Colon (tissue), 2 donors: ENCODE data around the gene ZNF274.
"Not testable (repeated sequence)": the region's sequence is repeated elsewhere in the genome, so short reads cannot be mapped to it uniquely, and the experiment has no call there.

ENCODE experiments used
- FAIRE-seq: peaks from 2 replicates; lab custom pipeline; 2012; peaks lifted over from hg19 to GRCh38; lab: Jason Lieb, UNC
- donor health status: control.
- donor health status: control.

ZNF274 gene

DNA sequence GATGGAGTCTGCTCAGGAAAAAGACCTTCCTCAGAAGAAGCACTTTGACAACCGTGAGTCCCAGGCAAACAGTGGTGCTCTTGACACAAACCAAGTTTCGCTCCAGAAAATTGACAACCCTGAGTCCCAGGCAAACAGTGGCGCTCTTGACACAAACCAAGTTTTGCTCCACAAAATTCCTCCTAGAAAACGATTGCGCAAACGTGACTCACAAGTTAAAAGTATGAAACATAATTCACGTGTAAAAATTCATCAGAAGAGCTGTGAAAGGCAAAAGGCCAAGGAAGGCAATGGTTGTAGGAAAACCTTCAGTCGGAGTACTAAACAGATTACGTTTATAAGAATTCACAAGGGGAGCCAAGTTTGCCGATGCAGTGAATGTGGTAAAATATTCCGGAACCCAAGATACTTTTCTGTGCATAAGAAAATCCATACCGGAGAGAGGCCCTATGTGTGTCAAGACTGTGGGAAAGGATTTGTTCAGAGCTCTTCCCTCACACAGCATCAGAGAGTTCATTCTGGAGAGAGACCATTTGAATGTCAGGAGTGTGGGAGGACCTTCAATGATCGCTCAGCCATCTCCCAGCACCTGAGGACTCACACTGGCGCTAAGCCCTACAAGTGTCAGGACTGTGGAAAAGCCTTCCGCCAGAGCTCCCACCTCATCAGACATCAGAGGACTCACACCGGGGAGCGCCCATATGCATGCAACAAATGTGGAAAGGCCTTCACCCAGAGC lies 29.6 kb downstream of the ZNF274 start:
- no peak for FAIRE-seq

DNA sequence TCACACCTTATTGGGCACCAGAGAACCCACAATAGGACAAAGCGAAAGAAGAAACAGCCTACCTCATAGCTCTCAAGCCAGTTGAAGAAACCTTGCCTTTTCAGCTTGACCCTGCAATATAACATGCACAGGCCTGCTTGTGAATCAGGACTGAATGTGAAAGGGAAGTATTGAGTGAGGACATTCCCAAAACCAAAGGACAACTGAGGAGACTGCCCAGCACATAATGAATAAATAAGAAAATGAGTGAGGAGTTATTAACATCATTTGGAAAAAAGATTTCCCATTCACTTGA lies 30.2 kb downstream of the ZNF274 start:
- no peak for FAIRE-seq

GRCh38 chr19:58217069-58217481 lies 34.2 kb downstream of the ZNF274 start:
- FAIRE-seq: no peak

GRCh38 chr19:58217607-58218391 lies 34.9 kb downstream of the ZNF274 start:
- FAIRE-seq: no peak

- no peak for FAIRE-seq
Measured at GRCh38 chr19:58218899-58219298, 36.0 kb downstream of the ZNF274 start.

DNA sequence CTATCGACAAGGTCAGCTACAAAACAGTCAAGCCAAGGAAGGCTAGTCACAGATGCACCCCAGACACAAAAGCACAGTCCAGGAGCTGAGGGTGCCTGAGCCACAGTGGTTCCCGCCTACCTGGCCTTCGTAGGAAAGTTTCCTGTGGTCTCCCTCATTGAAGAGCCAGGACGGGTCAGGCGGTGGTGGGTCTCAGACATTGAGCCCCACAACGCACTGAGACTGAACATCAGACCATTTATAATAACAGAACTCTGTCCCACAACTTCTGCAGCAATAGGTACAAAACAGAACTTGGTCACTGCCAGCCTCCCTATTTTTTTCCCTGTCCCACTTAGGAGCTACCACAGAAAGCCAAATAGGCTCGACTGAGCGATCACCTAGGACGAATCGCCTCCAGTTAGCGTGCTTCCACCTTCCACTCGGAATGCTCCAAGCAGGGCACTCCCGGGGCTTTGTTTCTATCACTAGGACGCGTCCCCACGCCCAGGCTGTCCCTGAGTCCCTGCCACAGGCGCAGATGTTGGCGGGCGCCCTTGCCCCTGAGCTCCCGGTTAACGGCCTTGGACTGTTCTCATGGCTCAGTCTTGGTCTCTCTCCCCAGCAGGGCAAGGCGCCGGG lies 45.2 kb downstream of the ZNF274 start:
- FAIRE-seq: no peak

- FAIRE-seq: no peak
Measured at GRCh38 chr19:58228585-58229254, 45.9 kb downstream of the ZNF274 start, which contains the start of gene ZNF544. Gene ZNF544, plus strand, starts transcription at chr19:58228914. Its CDS starts 15,110 bp downstream, at chr19:58244024.

DNA sequence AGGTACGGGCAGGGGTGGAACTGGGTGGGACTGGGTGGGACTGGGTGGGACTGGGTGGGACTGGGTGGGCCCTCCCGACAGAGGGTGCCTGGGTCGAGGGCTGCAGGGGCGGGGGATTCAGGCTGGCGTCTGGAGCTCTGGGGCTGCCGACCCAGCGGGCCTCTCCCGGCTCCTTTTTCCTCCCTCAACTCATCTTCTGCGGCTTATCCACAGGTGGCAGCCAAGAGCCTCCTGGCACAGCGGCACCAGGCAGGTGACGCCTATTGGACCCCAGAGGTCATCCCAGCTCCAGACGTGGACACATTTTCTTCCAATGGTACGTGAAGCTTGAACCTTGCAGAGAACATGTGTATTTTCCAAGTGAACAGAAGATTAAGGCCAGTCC lies 46.4 kb downstream of the ZNF274 start:
- no peak for FAIRE-seq

- no peak for FAIRE-seq
Measured at GRCh38 chr19:58237324-58237723, 54.5 kb downstream of the ZNF274 start.

GRCh38 chr19:58243351-58243750 lies 60.5 kb downstream of the ZNF274 start:
- FAIRE-seq: no peak

DNA sequence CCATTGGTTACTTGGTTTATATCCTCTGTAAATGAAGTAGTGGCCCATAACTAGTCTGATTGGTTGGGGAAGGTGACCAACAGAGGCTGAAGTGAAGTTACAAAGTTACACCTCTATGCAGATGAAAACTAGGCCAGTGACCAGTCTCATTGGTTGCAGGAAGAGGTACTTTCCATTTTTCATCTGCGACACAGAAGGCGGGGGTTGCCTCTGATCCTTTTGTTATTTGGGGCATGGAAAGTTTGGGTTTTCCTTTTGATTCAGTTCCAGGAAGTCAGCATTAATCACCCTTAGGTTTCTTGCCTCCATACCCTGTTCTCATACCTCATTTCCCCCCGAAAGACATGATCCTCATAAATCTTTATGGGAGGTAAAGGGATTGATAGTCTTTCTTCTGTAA lies 66.0 kb downstream of the ZNF274 start:
- FAIRE-seq: no peak

DNA sequence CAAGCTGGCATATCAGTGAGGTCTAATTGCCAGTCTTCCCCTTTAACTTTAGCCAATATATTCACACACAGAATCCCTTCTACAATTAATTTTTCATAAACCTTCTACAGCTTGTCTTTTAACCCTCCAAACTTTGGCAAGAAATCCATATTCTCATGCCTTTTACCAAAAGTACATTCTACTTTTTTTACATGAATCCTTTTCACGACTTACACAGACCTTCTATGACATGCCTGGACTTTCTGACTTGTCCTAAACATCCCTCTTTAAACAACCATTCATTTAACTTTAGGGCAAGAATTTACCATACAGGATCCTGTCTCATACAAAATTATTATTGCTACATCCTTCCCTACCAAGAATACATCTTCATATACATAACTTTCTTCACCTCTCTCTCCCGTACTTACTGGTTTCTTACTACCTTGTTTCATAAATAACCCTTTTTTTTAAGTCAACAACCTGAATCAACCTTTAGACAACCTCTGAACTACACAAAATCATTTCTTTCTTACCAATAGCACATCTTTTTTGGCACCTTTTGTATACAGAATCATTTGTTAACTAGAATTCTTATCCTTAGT lies 69.3 kb downstream of the ZNF274 start:
- FAIRE-seq: no peak

GRCh38 chr19:58258259-58258658 lies 75.4 kb downstream of the ZNF274 start:
- not testable (repeated sequence) for FAIRE-seq

DNA sequence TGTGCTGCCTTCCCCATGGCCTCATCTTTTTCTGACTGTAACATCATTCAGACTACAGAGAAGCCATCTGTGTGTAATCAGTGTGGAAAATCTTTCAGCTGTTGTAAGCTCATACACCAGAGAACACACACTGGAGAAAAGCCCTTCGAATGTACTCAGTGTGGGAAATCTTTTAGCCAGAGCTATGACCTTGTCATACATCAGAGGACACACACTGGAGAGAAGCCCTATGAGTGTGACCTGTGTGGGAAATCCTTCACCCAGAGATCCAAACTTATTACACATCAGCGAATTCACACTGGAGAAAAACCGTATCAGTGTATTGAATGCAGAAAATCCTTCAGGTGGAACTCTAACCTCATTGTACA lies 78.7 kb downstream of the ZNF274 start:
- no peak for FAIRE-seq

- no peak for FAIRE-seq
Measured at GRCh38 chr19:58261968-58262921, 79.4 kb downstream of the ZNF274 start.

GRCh38 chr19:58262922-58263296 lies 80.0 kb downstream of the ZNF274 start:
- FAIRE-seq: no peak
